Activated CD8-positive, alpha-beta memory T cell treated with anti-CD3 and anti-CD28 coated beads for 1 hour (primary cell): ENCODE measurements around the gene SNAP47.

ENCODE experiments used
- DNase-seq, 2 donors: peaks; one replicate each; pipeline ENCODE4 v3.0.0-alpha.2; 2020; ENCODE audit warnings: low read depth in 1 of 2; ENCODE audit errors: extremely low read depth in 1 of 2

The SNAP47 gene

GRCh38 chr1:227780101-227781044 is 45.1 kb downstream of the SNAP47 start:
- DNase-seq, result no peak

- no peak for DNase-seq
Measured at GRCh38 chr1:227781314-227781930, 46.2 kb downstream of the SNAP47 start.

- DNase-seq, result no peak
Measured at GRCh38 chr1:227782226-227782625, 47.0 kb downstream of the SNAP47 start.

- no peak for DNase-seq
Measured at GRCh38 chr1:227785094-227785804, 50.0 kb downstream of the SNAP47 start.

- DNase-seq, result no peak
Measured at GRCh38 chr1:227785805-227786671, 50.8 kb downstream of the SNAP47 start.

- no peak for DNase-seq
Measured at GRCh38 chr1:227786673-227787512, 51.7 kb downstream of the SNAP47 start.

- DNase-seq, result peak; percentile 90 to 93
Measured at GRCh38 chr1:227787513-227788270, 52.5 kb downstream of the SNAP47 start.

GRCh38 chr1:227788271-227789083 is 53.2 kb downstream of the SNAP47 start:
- DNase-seq, result no peak

GRCh38 chr1:227789084-227790033 is 54.1 kb downstream of the SNAP47 start:
- no peak for DNase-seq

GRCh38 chr1:227790034-227790400 is 54.8 kb downstream of the SNAP47 start:
- DNase-seq, result no peak

- no peak for DNase-seq
Measured at GRCh38 chr1:227790868-227791267, 55.6 kb downstream of the SNAP47 start.

- no peak for DNase-seq
Measured at GRCh38 chr1:227791425-227792143, 56.3 kb downstream of the SNAP47 start.

GRCh38 chr1:227792216-227793078 is 57.2 kb downstream of the SNAP47 start:
- DNase-seq, result no peak

GRCh38 chr1:227793079-227793947 is 58.1 kb downstream of the SNAP47 start:
- no peak for DNase-seq
